Measurements from ENCODE around the gene SYNJ2.

DNA sequence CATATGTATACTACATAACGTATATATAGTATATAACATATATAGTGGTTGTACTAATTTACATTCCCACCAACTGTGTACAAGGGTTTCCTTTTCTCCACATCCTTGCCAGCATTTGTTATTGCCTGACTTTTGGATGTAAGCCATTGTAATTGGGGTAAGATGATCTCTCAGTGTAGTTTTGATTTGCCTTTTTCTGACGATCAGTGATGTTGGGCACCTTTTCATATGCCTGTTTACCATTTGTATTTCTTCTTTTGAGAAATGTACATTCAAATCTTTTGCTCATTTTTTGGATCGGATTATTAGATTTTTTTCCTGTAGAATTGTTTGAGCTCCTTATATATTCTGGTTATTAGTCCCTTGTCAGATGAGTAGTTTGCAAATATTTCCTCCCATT is 11.4 kb downstream of the SYNJ2 start:
- TF ChIP-seq EZH2 (IDR thresholded peaks at IDR 0.05; ENCODE audit: borderline replicate concordance, insufficient read depth, low read length, poor library complexity, severe bottlenecking) (no peak), CTCF (IDR thresholded peaks at IDR 0.05; ENCODE audit: poor library complexity, severe bottlenecking) (no peak), TAF1 (IDR thresholded peaks at IDR 0.05; ENCODE audit: low read depth) (no peak), MXI1 (conservative IDR thresholded peaks at IDR 0.05; ENCODE audit: poor library complexity, severe bottlenecking) (no peak), SMC3 (conservative IDR thresholded peaks at IDR 0.05; ENCODE audit: poor library complexity) (no peak), RAD21 (conservative IDR thresholded peaks at IDR 0.05) (no peak), POLR2AphosphoS5 (IDR thresholded peaks at IDR 0.05) (no peak), REST (IDR thresholded peaks at IDR 0.05; ENCODE audit: borderline replicate concordance) (no peak)

Measured in neural cell (in vitro differentiated cells).